Prostate gland (tissue), 2 donors: ENCODE measurements around the gene LIPC.

Source experiments
- CTCF ChIP-seq, 4 experiments: fragments of 200-600 bp in 2 of 4; fragments of 450-650 bp in 2 of 4; sonication (generic) in 2 of 4; IDR thresholded peaks; 1 replicate in 3 of 4; 2 replicates in 1 of 4; pipeline ENCODE4 v1.5.1; 2016 to 2019; ENCODE audit warnings: antibody characterized with exemption in 4 of 4, mild to moderate bottlenecking in 2 of 4, moderate library complexity in 2 of 4
- POLR2A ChIP-seq: fragments of 450-650 bp; IDR thresholded peaks from one replicate; pipeline ENCODE4 v1.6.1; 2016; ENCODE audit warnings: antibody characterized with exemption, mild to moderate bottlenecking
- POLR2AphosphoS5 ChIP-seq: sonication (generic); formaldehyde crosslinking; IDR thresholded peaks from one replicate; pipeline ENCODE4 v1.6.1; 2017; ENCODE audit warnings: antibody characterized with exemption

- no peak for TF ChIP-seq CTCF (IDR thresholded peaks at IDR 0.05)
- TF ChIP-seq POLR2A: no peak
- no peak for TF ChIP-seq POLR2AphosphoS5
These were observed 9.7 kb downstream of the LIPC start for GRCh38 chr15:58441376-58442070.
